ENCODE data around the gene ENPP7.
A peak's percentile ranks its signal among the peaks of the same experiment; 100 is the strongest.

ENPP7 gene

GRCh38 chr17:79695797-79696609 lies 34.7 kb upstream of the ENPP7 start:
- TF ChIP-seq CTCF (IDR thresholded peaks at IDR 0.05; ENCODE audit: low read depth, low read length) (no peak), EZH2phosphoT487 (IDR thresholded peaks at IDR 0.05; ENCODE audit: low read depth) (no peak)
- Histone ChIP-seq H3K4me3 (ENCODE audit: low read length) (no peak overlapping the region), H3K27ac (ENCODE audit: low read length) (no peak overlapping the region), H3K4me1 (ENCODE audit: low read length) (peaks cover 18% of the 10 kb centered on the region), H3K36me3 (replicated peaks; ENCODE audit: low read depth, low read length) (no peaks in the 10 kb centered on the region), H3K9me3 (ENCODE audit: insufficient read depth, low read length) (no peaks in the 10 kb centered on the region), H3K4me2 (ENCODE audit: low read length) (no peak overlapping the region), H3K27me3 (ENCODE audit: low read depth, low read length) (no peaks in the 10 kb centered on the region; the same call in 1 of the 2 replicates), H3K9ac (ENCODE audit: low read length) (no peak overlapping the region), H2AFZ (ENCODE audit: low read depth, low read length) (no peak overlapping the region), H4K20me1 (ENCODE audit: insufficient read depth, low read length) (no peaks in the 10 kb centered on the region), H3K79me2 (ENCODE audit: low read length) (no peaks in the 10 kb centered on the region)

GRCh38 chr17:79696610-79696982 lies 34.1 kb upstream of the ENPP7 start:
- H3K4me3 ChIP-seq (ENCODE audit: low read length), result no peak overlapping the region
- H3K4me1 ChIP-seq (ENCODE audit: low read length), result peaks cover 18% of the 10 kb centered on the region
- no peaks in the 10 kb centered on the region for H3K9me3 ChIP-seq (ENCODE audit: insufficient read depth, low read length)
- no peak overlapping the region; the same call in 1 of the 2 replicates for H3K27ac ChIP-seq (ENCODE audit: low read length)
- H3K27me3 ChIP-seq (ENCODE audit: low read depth, low read length), result no peaks in the 10 kb centered on the region; the same call in 1 of the 2 replicates
- H3K4me2 ChIP-seq (ENCODE audit: low read length), result no peak overlapping the region
- H2AFZ ChIP-seq (ENCODE audit: low read depth, low read length), result no peak overlapping the region
- H3K36me3 ChIP-seq (replicated peaks; ENCODE audit: low read depth, low read length), result no peaks in the 10 kb centered on the region
- no peak for TF ChIP-seq EZH2phosphoT487 (IDR thresholded peaks at IDR 0.05; ENCODE audit: low read depth)
- no peak for TF ChIP-seq CTCF (IDR thresholded peaks at IDR 0.05; ENCODE audit: low read depth, low read length)
- no peaks in the 10 kb centered on the region for H4K20me1 ChIP-seq (ENCODE audit: insufficient read depth, low read length)
- no peaks in the 10 kb centered on the region for H3K79me2 ChIP-seq (ENCODE audit: low read length)
- no peak overlapping the region for H3K9ac ChIP-seq (ENCODE audit: low read length)

- H2AFZ ChIP-seq (ENCODE audit: low read depth, low read length), result no peak overlapping the region
- H3K27me3 ChIP-seq (ENCODE audit: low read depth, low read length), result no peaks in the 10 kb centered on the region; the same call in 1 of the 2 replicates
- H3K4me2 ChIP-seq (ENCODE audit: low read length), result peak overlapping the region; percentile 45; the same call in 1 of the 2 replicates
- no peak overlapping the region for H3K27ac ChIP-seq (ENCODE audit: low read length)
- no peak overlapping the region for H3K4me3 ChIP-seq (ENCODE audit: low read length)
- no peak overlapping the region for H3K9ac ChIP-seq (ENCODE audit: low read length)
- TF ChIP-seq CTCF (IDR thresholded peaks at IDR 0.05; ENCODE audit: low read depth, low read length), result no peak
- TF ChIP-seq EZH2phosphoT487 (IDR thresholded peaks at IDR 0.05; ENCODE audit: low read depth), result no peak
- no peaks in the 10 kb centered on the region for H3K79me2 ChIP-seq (ENCODE audit: low read length)
- H4K20me1 ChIP-seq (ENCODE audit: insufficient read depth, low read length), result no peaks in the 10 kb centered on the region
- no peaks in the 10 kb centered on the region for H3K9me3 ChIP-seq (ENCODE audit: insufficient read depth, low read length)
- H3K4me1 ChIP-seq (ENCODE audit: low read length), result peaks cover 18% of the 10 kb centered on the region
- no peaks in the 10 kb centered on the region for H3K36me3 ChIP-seq (replicated peaks; ENCODE audit: low read depth, low read length)
Measured at GRCh38 chr17:79698146-79698846, 32.4 kb upstream of the ENPP7 start.

- H2AFZ ChIP-seq (ENCODE audit: low read depth, low read length), result no peak overlapping the region
- no peaks in the 10 kb centered on the region for H3K79me2 ChIP-seq (ENCODE audit: low read length)
- no peaks in the 10 kb centered on the region; the same call in 1 of the 2 replicates for H3K27me3 ChIP-seq (ENCODE audit: low read depth, low read length)
- H3K4me2 ChIP-seq (ENCODE audit: low read length), result no peak overlapping the region
- H3K9ac ChIP-seq (ENCODE audit: low read length), result no peak overlapping the region
- no peak overlapping the region for H3K4me3 ChIP-seq (ENCODE audit: low read length)
- H3K27ac ChIP-seq (ENCODE audit: low read length), result no peak overlapping the region
- peaks cover 18% of the 10 kb centered on the region for H3K4me1 ChIP-seq (ENCODE audit: low read length)
- TF ChIP-seq EZH2phosphoT487 (IDR thresholded peaks at IDR 0.05; ENCODE audit: low read depth) (no peak), CTCF (IDR thresholded peaks at IDR 0.05; ENCODE audit: low read depth, low read length) (no peak)
- no peaks in the 10 kb centered on the region for H4K20me1 ChIP-seq (ENCODE audit: insufficient read depth, low read length)
- H3K36me3 ChIP-seq (replicated peaks; ENCODE audit: low read depth, low read length), result no peaks in the 10 kb centered on the region
- H3K9me3 ChIP-seq (ENCODE audit: insufficient read depth, low read length), result no peaks in the 10 kb centered on the region
Measured at GRCh38 chr17:79699386-79700036, 31.2 kb upstream of the ENPP7 start.
